Activated T-cell treated with anti-CD3 and anti-CD28 coated beads, Interleukin-2, amount 50 U/mL, for 24 hours (primary cell): ENCODE results near the gene TCF7L1.

ENCODE experiments used
- DNase-seq: peaks from one replicate; pipeline ENCODE4 v3.0.0-alpha.2; 2020
- H3K27ac Mint-ChIP-seq: 2 replicates; pipeline ENCODE4 v1.8.0; 2020; ENCODE audit warnings: mild to moderate bottlenecking, mixed read lengths
- H3K27me3 Mint-ChIP-seq: 2 replicates; pipeline ENCODE4 v1.8.0; 2020; ENCODE audit warnings: mixed read lengths
- H3K36me3 Mint-ChIP-seq: 2 replicates; pipeline ENCODE4 v1.8.0; 2020; ENCODE audit warnings: low read depth, mixed read lengths
- H3K4me1 Mint-ChIP-seq: 2 replicates; pipeline ENCODE4 v1.8.0; 2020; ENCODE audit warnings: low read depth, mixed read lengths
- H3K4me3 Mint-ChIP-seq: 2 replicates; pipeline ENCODE4 v1.8.0; 2020; ENCODE audit warnings: mild to moderate bottlenecking, moderate library complexity, mixed read lengths
- H3K9me3 Mint-ChIP-seq: 2 replicates; pipeline ENCODE4 v1.8.0; 2020; ENCODE audit warnings: mixed read lengths

TCF7L1 gene

DNA sequence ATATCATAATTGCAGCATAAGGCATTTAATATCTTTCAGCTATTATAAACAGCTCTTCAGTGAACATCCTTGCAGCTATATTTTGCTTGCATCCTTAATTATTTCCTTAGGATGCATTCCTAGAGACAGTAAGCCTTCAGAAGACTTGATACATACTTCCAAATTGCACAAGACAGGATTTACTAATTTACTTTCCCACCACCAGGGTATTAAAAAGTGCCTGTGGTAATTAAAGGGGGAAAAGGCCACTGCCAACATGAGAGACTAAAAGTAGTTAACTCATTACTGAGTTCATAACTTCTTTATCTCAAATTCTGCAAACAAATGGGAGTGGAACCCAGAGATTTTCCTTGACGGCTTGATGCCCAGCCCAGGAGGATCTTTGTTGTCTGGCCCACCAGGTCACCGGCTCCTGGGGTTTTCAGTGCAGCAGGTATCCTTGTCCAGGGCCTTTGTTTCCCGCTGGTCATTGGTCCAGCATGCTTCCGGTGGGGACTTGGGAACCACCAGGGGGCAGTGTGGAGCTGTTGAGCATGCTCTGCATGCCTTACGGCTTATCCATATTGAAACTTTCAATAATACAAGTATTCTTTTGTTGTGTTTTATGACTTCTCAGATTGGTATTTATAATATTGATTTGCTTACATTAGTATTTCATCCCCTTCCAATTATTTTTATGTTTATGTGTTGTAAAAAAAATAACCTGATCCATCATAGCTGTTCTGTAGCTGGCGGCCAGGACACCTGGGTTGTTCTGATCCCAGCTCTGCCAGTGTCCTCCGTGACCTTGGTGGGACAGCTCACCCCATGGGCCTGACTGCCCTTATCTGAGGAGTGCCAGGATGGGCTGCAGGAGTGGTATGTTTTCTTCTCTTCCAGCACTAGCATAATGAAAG lies 133.2 kb downstream of the TCF7L1 start:
- peak; percentile 74 for DNase-seq
- Mint-ChIP-seq H3K4me1 (peaks cover 1% of the 10 kb centered on the region), H3K27ac (no peak overlapping the region)

GRCh38 chr2:85269959-85270358 lies 136.8 kb downstream of the TCF7L1 start:
- no peak for DNase-seq
- Mint-ChIP-seq H3K36me3 (no peaks in the 10 kb centered on the region), H3K27me3 (peaks cover 3% of the 10 kb centered on the region), H3K4me3 (no peak overlapping the region), H3K27ac (no peak overlapping the region), H3K9me3 (no peaks in the 10 kb centered on the region), H3K4me1 (peaks cover 1% of the 10 kb centered on the region)

More for the DNA sequence above, 133.2 kb downstream of the TCF7L1 start:
- no peaks in the 10 kb centered on the region for H3K36me3 Mint-ChIP-seq
- no peaks in the 10 kb centered on the region for H3K9me3 Mint-ChIP-seq
- H3K4me3 Mint-ChIP-seq, result no peak overlapping the region
- no peaks in the 10 kb centered on the region for H3K27me3 Mint-ChIP-seq

DNA sequence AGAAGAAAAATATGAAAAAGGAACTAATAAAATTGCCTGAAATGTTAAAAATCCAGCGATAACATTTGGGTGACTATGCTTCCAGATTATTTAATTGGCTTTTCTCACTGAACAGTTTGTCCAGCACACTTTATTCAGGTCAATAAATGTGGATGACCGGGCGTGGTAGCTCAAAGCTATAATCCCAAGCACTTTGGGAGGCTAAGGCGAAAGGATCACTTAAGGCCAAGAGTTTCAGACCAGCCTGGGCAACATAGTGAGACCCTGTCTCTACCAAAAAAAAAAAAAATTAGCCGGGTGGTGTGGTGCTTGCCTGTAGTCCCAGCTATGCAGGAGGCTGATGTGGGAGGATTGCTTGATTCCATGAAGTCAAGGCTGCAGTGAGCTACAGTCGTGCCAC lies 139.2 kb downstream of the TCF7L1 start:
- peaks cover 3% of the 10 kb centered on the region for H3K27me3 Mint-ChIP-seq
- no peaks in the 10 kb centered on the region for H3K36me3 Mint-ChIP-seq
- H3K4me1 Mint-ChIP-seq, result no peaks in the 10 kb centered on the region
- no peaks in the 10 kb centered on the region for H3K9me3 Mint-ChIP-seq
- no peak overlapping the region for H3K27ac Mint-ChIP-seq
- DNase-seq, result no peak
- H3K4me3 Mint-ChIP-seq, result no peak overlapping the region

GRCh38 chr2:85273738-85274731 lies 140.8 kb downstream of the TCF7L1 start:
- Mint-ChIP-seq H3K4me3 (no peak overlapping the region), H3K27me3 (peaks cover 3% of the 10 kb centered on the region), H3K4me1 (no peaks in the 10 kb centered on the region), H3K27ac (no peak overlapping the region), H3K36me3 (no peaks in the 10 kb centered on the region), H3K9me3 (no peaks in the 10 kb centered on the region)
- DNase-seq, result no peak

GRCh38 chr2:85275984-85276540 lies 142.9 kb downstream of the TCF7L1 start:
- Mint-ChIP-seq H3K4me3 (no peak overlapping the region), H3K27ac (no peak overlapping the region), H3K4me1 (no peaks in the 10 kb centered on the region), H3K36me3 (no peaks in the 10 kb centered on the region), H3K27me3 (peaks cover 3% of the 10 kb centered on the region), H3K9me3 (no peaks in the 10 kb centered on the region)
- no peak for DNase-seq

GRCh38 chr2:85276571-85277118 lies 143.5 kb downstream of the TCF7L1 start:
- Mint-ChIP-seq H3K27ac (no peak overlapping the region), H3K36me3 (no peaks in the 10 kb centered on the region), H3K4me3 (no peak overlapping the region), H3K4me1 (no peaks in the 10 kb centered on the region), H3K27me3 (peaks cover 3% of the 10 kb centered on the region), H3K9me3 (no peaks in the 10 kb centered on the region)
- no peak for DNase-seq

- no peak for DNase-seq
- Mint-ChIP-seq H3K4me1 (no peaks in the 10 kb centered on the region), H3K4me3 (no peak overlapping the region), H3K27me3 (peaks cover 3% of the 10 kb centered on the region), H3K9me3 (no peaks in the 10 kb centered on the region), H3K27ac (no peak overlapping the region), H3K36me3 (no peaks in the 10 kb centered on the region)
Measured at GRCh38 chr2:85277416-85278158, 144.4 kb downstream of the TCF7L1 start.

GRCh38 chr2:85278361-85278760 lies 145.2 kb downstream of the TCF7L1 start:
- Mint-ChIP-seq H3K27me3 (no peaks in the 10 kb centered on the region), H3K9me3 (no peaks in the 10 kb centered on the region), H3K4me1 (no peaks in the 10 kb centered on the region), H3K36me3 (no peaks in the 10 kb centered on the region), H3K27ac (no peak overlapping the region), H3K4me3 (no peak overlapping the region)
- DNase-seq, result no peak

GRCh38 chr2:85281553-85281952 lies 148.4 kb downstream of the TCF7L1 start:
- Mint-ChIP-seq H3K36me3 (no peaks in the 10 kb centered on the region), H3K9me3 (no peaks in the 10 kb centered on the region), H3K4me1 (peaks cover 3% of the 10 kb centered on the region), H3K27me3 (no peaks in the 10 kb centered on the region), H3K27ac (no peak overlapping the region), H3K4me3 (no peak overlapping the region)
- DNase-seq, result no peak

- Mint-ChIP-seq H3K27me3 (no peaks in the 10 kb centered on the region), H3K27ac (no peak overlapping the region), H3K4me3 (no peak overlapping the region)
Measured at GRCh38 chr2:85282914-85283313, 149.7 kb downstream of the TCF7L1 start.

GRCh38 chr2:85283641-85284040 lies 150.4 kb downstream of the TCF7L1 start:
- no peaks in the 10 kb centered on the region for H3K9me3 Mint-ChIP-seq
- H3K27ac Mint-ChIP-seq, result no peak overlapping the region
- H3K27me3 Mint-ChIP-seq, result no peaks in the 10 kb centered on the region
- H3K36me3 Mint-ChIP-seq, result no peaks in the 10 kb centered on the region
- no peak overlapping the region for H3K4me3 Mint-ChIP-seq
- DNase-seq, result no peak
- peaks cover 7% of the 10 kb centered on the region for H3K4me1 Mint-ChIP-seq

More at GRCh38 chr2:85282914-85283313, 149.7 kb downstream of the TCF7L1 start:
- Mint-ChIP-seq H3K9me3 (no peaks in the 10 kb centered on the region), H3K4me1 (peaks cover 7% of the 10 kb centered on the region), H3K36me3 (no peaks in the 10 kb centered on the region)
- DNase-seq, result no peak

DNA sequence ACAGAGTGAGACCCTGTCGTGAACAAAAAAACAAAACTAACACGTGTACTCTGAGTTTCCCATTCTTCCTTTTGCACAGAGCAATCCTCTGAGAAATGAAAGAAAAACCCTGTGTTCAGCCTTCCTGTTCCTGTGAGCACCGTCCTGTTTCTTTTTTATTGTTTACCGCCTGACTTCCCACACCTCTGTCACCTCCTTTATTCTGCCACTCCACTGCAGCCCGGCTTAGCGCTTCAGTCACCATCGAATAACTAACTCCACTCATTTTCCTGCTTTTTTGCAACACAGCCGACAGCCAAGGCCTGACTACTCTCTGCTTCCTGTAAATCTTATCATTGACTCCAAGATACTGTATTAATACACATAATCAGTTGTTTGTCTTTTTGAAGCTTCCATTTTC lies 153.7 kb downstream of the TCF7L1 start:
- Mint-ChIP-seq H3K27me3 (no peaks in the 10 kb centered on the region), H3K4me1 (peaks cover 20% of the 10 kb centered on the region), H3K9me3 (no peaks in the 10 kb centered on the region), H3K36me3 (no peaks in the 10 kb centered on the region), H3K4me3 (no peak overlapping the region), H3K27ac (peak overlapping the region; percentile 54)
- no peak for DNase-seq

GRCh38 chr2:85287721-85288120 lies 154.5 kb downstream of the TCF7L1 start:
- Mint-ChIP-seq H3K27me3 (no peaks in the 10 kb centered on the region), H3K27ac (no peak overlapping the region), H3K4me3 (no peak overlapping the region), H3K4me1 (peaks cover 20% of the 10 kb centered on the region), H3K36me3 (no peaks in the 10 kb centered on the region), H3K9me3 (no peaks in the 10 kb centered on the region)
- DNase-seq, result no peak
